Fibroblast of lung (primary cell): ENCODE results near the gene SLX4. TPM values are rescaled to one million over a fixed set of nuclear protein-coding genes. Genes with fewer than 3 reads are reported as not detected.
A peak's percentile ranks its signal among the peaks of the same experiment; 100 is the strongest.
"Not testable (repeated sequence)": the region's sequence is repeated elsewhere in the genome, so short reads cannot be mapped to it uniquely, and the experiment has no call there.

Experiments
- DNase-seq, 2 donors: peaks; one replicate each; pipeline versions ENCODE4 v3.0.0 to v3.0.0-alpha.2; 2010; ENCODE audit warnings: low read depth in 2 of 2
- H2AFZ ChIP-seq: 2 replicates; pipeline ENCODE4 v1.5.1; 2012; ENCODE audit warnings: low read length, control low read depth, inconsistent platforms
- H3K27ac ChIP-seq: 2 replicates; pipeline ENCODE4 v1.5.1; 2011; ENCODE audit warnings: low read length, control low read depth; ENCODE audit not compliant: insufficient read depth
- H3K27me3 ChIP-seq: 2 replicates; pipeline ENCODE4 v1.5.1; 2011; ENCODE audit warnings: mild to moderate bottlenecking, low read length; ENCODE audit not compliant: control insufficient read depth, insufficient read depth
- H3K36me3 ChIP-seq: 2 replicates; pipeline ENCODE4 v1.5.1; 2011; ENCODE audit warnings: low read length; ENCODE audit not compliant: control insufficient read depth, insufficient read depth
- H3K4me1 ChIP-seq: 2 replicates; pipeline ENCODE4 v1.5.1; 2011; ENCODE audit warnings: low read length; ENCODE audit not compliant: control insufficient read depth, insufficient read depth; ENCODE audit errors: extremely low read depth
- H3K4me2 ChIP-seq: 2 replicates; pipeline ENCODE4 v1.5.1; 2011; ENCODE audit warnings: low read length, control low read depth; ENCODE audit not compliant: insufficient read depth; ENCODE audit errors: extremely low read depth
- H3K4me3 ChIP-seq, 4 experiments: fragments of 200-600 bp in 1 of 4; sonication (generic) in 1 of 4; replicated peaks in 1 of 4; 2 replicates each; pipeline ENCODE4 v1.5.1; 2011 to 2016; ENCODE audit warnings: low read length in 4 of 4, low read depth in 3 of 4, mild to moderate bottlenecking in 3 of 4, control low read depth in 2 of 4, inconsistent platforms in 1 of 4, mixed read lengths in 1 of 4; ENCODE audit not compliant: insufficient read depth in 1 of 4; ENCODE audit errors: control extremely low read depth in 1 of 4
- H3K79me2 ChIP-seq: 2 replicates; pipeline ENCODE4 v1.5.1; 2012; ENCODE audit warnings: mild to moderate bottlenecking, low read length, inconsistent platforms; ENCODE audit not compliant: control insufficient read depth, insufficient read depth
- H3K9ac ChIP-seq: 2 replicates; pipeline ENCODE4 v1.5.1; 2011; ENCODE audit warnings: mild to moderate bottlenecking, low read length, control low read depth; ENCODE audit not compliant: insufficient read depth
- H3K9me3 ChIP-seq: 2 replicates; pipeline ENCODE4 v1.5.1; 2012; ENCODE audit warnings: low read depth, low read length; ENCODE audit not compliant: control insufficient read depth, insufficient read depth
- H4K20me1 ChIP-seq: 2 replicates; pipeline ENCODE4 v1.5.1; 2011; ENCODE audit warnings: low read length; ENCODE audit not compliant: control insufficient read depth, insufficient read depth; ENCODE audit errors: extremely low read depth
- EZH2 ChIP-seq: IDR thresholded peaks from 2 replicates; pipeline ENCODE4 v1.5.1; 2012; ENCODE audit warnings: low read length, control low read depth, mild to moderate bottlenecking; ENCODE audit errors: missing control alignments
- polyA plus RNA-seq, 2 donors: library from polyadenylated mRNA; depleted of rRNA in 1 of 2; stranded (reverse) in 1 of 2; unstranded in 1 of 2; fragments of >200 nt; gene quantifications; 2 replicates each; pipeline ENCODE4 v1.2.1, GENCODE V29; 2011 to 2012; ENCODE audit warnings: missing spikeins in 1 of 2
- total RNA-seq: library from RNA; depleted of rRNA; stranded (reverse); fragments of >200 nt; gene quantifications from 2 replicates; pipeline ENCODE4 v1.2.1, GENCODE V29; 2014
- TF ChIP-seq, protein P1 (sequence below), 2 donors: IDR thresholded peaks in 1 of 2; conservative IDR thresholded peaks in 1 of 2; 1 replicate in 1 of 2; 2 replicates in 1 of 2; pipeline ENCODE4 v1.5.1; 2011 to 2012; ENCODE audit warnings: low read length in 2 of 2, control low read depth in 1 of 2, inconsistent platforms in 1 of 2, low read depth in 1 of 2, mild to moderate bottlenecking in 1 of 2

SLX4 gene
- total and polyA plus RNA-seq, 2 donors (not counting 1 experiment from before 2014, with no cell fraction given): 0.81 to 4.0 TPM

DNA sequence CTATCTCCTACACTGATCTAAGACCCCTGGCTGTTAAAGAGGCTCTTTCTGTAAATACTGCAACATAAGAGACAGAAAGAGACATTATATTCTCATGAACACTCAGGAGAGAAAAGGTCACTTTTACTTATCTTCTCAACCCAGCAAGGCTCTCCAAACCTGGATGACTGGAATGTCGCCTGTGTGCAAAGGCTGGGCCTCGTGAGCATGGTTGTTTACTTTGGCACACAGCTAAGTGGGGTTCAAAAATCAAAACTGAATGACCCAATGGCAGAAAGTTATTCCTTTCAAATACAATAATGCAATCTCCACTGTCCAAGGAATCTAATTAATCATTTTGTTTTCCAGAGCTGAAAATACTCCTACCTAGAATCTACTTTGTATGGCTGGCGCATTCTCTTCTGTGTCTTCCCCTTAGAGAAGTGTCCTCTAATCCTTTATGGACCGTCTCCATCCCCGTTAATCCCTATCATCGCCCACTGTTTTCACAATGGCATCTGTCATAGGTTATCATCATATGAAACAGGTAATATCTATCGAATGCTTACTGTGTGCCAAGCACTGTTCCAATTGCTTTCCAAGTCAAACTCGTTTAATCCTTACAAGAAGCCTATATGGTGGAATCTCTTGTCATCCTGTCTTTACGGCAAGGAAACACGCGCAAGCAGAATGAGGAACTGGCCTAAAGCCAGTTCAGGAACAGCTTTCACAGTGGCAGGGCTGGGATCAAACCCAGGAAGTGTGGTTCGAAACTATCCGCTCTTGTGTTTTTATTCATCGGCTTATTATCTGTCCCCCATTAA lies 1.3 kb downstream of the SLX4 start:
- Histone ChIP-seq H3K4me1 (no peaks in the 10 kb centered on the region), H3K79me2 (peaks cover 25% of the 10 kb centered on the region), H4K20me1 (no peaks in the 10 kb centered on the region), H3K9ac (no peak overlapping the region), H3K27me3 (no peaks in the 10 kb centered on the region), H3K36me3 (no peaks in the 10 kb centered on the region), H3K9me3 (no peaks in the 10 kb centered on the region), H3K4me3 (peak overlapping the region; percentile 70 to 87 (median 73)), H2AFZ (peak overlapping the region; percentile 72), H3K4me2 (peak overlapping the region; percentile 83), H3K27ac (no peak overlapping the region)
- DNase-seq: no peak
- TF ChIP-seq, protein P1, sequence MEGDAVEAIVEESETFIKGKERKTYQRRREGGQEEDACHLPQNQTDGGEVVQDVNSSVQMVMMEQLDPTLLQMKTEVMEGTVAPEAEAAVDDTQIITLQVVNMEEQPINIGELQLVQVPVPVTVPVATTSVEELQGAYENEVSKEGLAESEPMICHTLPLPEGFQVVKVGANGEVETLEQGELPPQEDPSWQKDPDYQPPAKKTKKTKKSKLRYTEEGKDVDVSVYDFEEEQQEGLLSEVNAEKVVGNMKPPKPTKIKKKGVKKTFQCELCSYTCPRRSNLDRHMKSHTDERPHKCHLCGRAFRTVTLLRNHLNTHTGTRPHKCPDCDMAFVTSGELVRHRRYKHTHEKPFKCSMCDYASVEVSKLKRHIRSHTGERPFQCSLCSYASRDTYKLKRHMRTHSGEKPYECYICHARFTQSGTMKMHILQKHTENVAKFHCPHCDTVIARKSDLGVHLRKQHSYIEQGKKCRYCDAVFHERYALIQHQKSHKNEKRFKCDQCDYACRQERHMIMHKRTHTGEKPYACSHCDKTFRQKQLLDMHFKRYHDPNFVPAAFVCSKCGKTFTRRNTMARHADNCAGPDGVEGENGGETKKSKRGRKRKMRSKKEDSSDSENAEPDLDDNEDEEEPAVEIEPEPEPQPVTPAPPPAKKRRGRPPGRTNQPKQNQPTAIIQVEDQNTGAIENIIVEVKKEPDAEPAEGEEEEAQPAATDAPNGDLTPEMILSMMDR (conservative IDR thresholded peaks at IDR 0.05 in 1 of 2, IDR thresholded peaks at IDR 0.05 in 1 of 2; ENCODE audit: low read depth in 1 of 2, low read length in 2 of 2): no peak
- no peak for TF ChIP-seq EZH2

DNA sequence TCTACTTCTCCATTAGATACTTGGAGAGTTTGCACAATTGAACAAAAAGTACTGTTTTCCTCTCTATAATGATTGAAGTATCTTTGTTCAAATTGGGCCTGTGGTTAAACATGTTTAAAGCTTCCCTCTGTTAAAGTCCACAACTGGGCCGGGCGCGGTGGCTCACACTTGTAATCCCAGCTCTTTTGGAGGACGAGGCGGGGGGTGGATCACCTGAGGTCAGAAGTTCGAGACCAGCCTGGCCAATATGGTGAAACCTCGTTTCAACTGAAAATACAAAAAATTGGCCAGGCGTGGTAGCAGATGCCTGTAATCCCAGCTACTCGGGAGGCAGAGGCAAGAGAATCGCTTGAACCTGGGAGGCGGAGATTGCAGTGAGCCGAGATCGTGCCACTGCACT lies 2.4 kb downstream of the SLX4 start:
- H2AFZ ChIP-seq, H3K4me3 ChIP-seq, H3K9ac ChIP-seq, H3K4me1 ChIP-seq, H3K36me3 ChIP-seq, H3K9me3 ChIP-seq, H3K27ac ChIP-seq, H3K4me2 ChIP-seq, H3K27me3 ChIP-seq, DNase-seq, H4K20me1 ChIP-seq: not testable (repeated sequence)
- H3K79me2 ChIP-seq: peaks cover 19% of the 10 kb centered on the region

DNA sequence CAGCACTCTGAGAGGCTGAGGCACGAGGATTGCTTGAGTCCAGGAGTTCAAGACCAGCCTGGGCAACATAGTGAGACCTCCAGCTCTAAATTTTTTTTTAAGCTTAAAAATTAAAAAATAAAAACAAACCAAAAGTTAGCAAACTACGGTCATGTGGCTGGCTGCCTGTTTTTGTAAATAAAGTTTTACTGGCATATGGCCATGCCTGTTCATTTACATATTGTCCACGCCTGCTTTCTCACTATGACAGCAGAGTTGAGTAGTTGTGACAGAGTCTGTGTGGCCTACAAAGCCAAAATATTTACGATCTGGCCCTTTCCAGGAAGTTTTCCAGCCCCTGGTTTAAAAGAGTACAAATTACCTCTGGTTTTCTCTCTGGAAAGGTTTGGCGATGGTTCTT lies 3.3 kb downstream of the SLX4 start:
- Histone ChIP-seq H2AFZ (no peak overlapping the region), H3K36me3 (no peaks in the 10 kb centered on the region), H4K20me1 (no peaks in the 10 kb centered on the region), H3K4me2 (no peak overlapping the region), H3K4me3 (no peak overlapping the region), H3K27ac (no peak overlapping the region), H3K9ac (no peak overlapping the region), H3K4me1 (no peaks in the 10 kb centered on the region), H3K9me3 (no peaks in the 10 kb centered on the region), H3K79me2 (peaks cover 13% of the 10 kb centered on the region), H3K27me3 (no peaks in the 10 kb centered on the region)
- DNase-seq: no peak
- TF ChIP-seq, protein P1 (conservative IDR thresholded peaks at IDR 0.05 in 1 of 2, IDR thresholded peaks at IDR 0.05 in 1 of 2; ENCODE audit: low read depth in 1 of 2, low read length in 2 of 2): no peak
- TF ChIP-seq EZH2: no peak
